CD14-positive monocyte (primary cell): ENCODE data around the gene SLCO2B1. TPM values are rescaled to one million over a fixed set of nuclear protein-coding genes. Genes with fewer than 3 reads are reported as not detected.

ENCODE experiments used
- DNase-seq, 3 donors: peaks; one replicate each; pipeline ENCODE4 v3.0.0-alpha.2; 2011 to 2022
- H2AFZ ChIP-seq: 2 replicates; pipeline ENCODE4 v1.6.0; 2012; ENCODE audit warnings: mild to moderate bottlenecking, low read depth, low read length, inconsistent platforms; ENCODE audit not compliant: insufficient read depth, poor library complexity, severe bottlenecking
- H3K27ac ChIP-seq, 2 donors: 1 replicate in 1 of 2; 2 replicates in 1 of 2; pipeline ENCODE4 v1.5.1; 2012 to 2013; ENCODE audit warnings: low read length in 2 of 2, control low read depth in 1 of 2, inconsistent platforms in 1 of 2, low read depth in 1 of 2, mild to moderate bottlenecking in 1 of 2
- H3K27me3 ChIP-seq, 2 donors: one replicate each; pipeline versions ENCODE4 v1.6.0 to v1.6.1; 2011 to 2013; ENCODE audit warnings: low read length in 2 of 2; ENCODE audit not compliant: control insufficient read depth in 2 of 2, insufficient read depth in 2 of 2
- H3K36me3 ChIP-seq, 2 donors: replicated peaks in 1 of 2; 1 replicate in 1 of 2; 2 replicates in 1 of 2; pipeline versions ENCODE4 v1.5.1 to v1.6.1; 2012 to 2013; ENCODE audit warnings: low read length in 2 of 2, control low read depth in 1 of 2, inconsistent platforms in 1 of 2, mild to moderate bottlenecking in 1 of 2; ENCODE audit not compliant: insufficient read depth in 2 of 2, control insufficient read depth in 1 of 2
- H3K4me1 ChIP-seq, 2 donors: 1 replicate in 1 of 2; 2 replicates in 1 of 2; pipeline versions ENCODE4 v1.5.1 to v1.6.1; 2012 to 2013; ENCODE audit warnings: low read length in 2 of 2, control low read depth in 1 of 2, inconsistent platforms in 1 of 2, mild to moderate bottlenecking in 1 of 2, moderate library complexity in 1 of 2; ENCODE audit not compliant: insufficient read depth in 2 of 2, control insufficient read depth in 1 of 2
- H3K4me2 ChIP-seq: replicated peaks from 2 replicates; pipeline ENCODE3; 2012; ENCODE audit warnings: low read length, moderate library complexity, mild to moderate bottlenecking; ENCODE audit not compliant: poor library complexity, severe bottlenecking; ENCODE audit errors: extremely low read depth
- H3K4me3 ChIP-seq, 3 experiments: fragments of 200-600 bp in 1 of 3; sonication (generic) in 1 of 3; replicated peaks in 1 of 3; 1 replicate in 2 of 3; 2 replicates in 1 of 3; pipeline ENCODE4 v1.5.1; 2011 to 2013; ENCODE audit warnings: low read length in 3 of 3, mild to moderate bottlenecking in 3 of 3, control low read depth in 2 of 3, low read depth in 2 of 3, inconsistent platforms in 1 of 3, moderate library complexity in 1 of 3
- H3K79me2 ChIP-seq: 2 replicates; pipeline ENCODE4 v1.6.0; 2012; ENCODE audit warnings: mild to moderate bottlenecking, control low read depth, inconsistent platforms, low read length, moderate library complexity; ENCODE audit not compliant: insufficient read depth
- H3K9ac ChIP-seq: 2 replicates; pipeline ENCODE4 v1.6.0; 2017; ENCODE audit warnings: low read length, mild to moderate bottlenecking; ENCODE audit not compliant: insufficient read depth, poor library complexity, severe bottlenecking
- H3K9me3 ChIP-seq, 2 donors: replicated peaks in 1 of 2; 1 replicate in 1 of 2; 2 replicates in 1 of 2; pipeline versions ENCODE4 v1.5.1 to v1.6.1; 2012 to 2013; ENCODE audit warnings: low read length in 2 of 2, control low read depth in 1 of 2; ENCODE audit not compliant: control insufficient read depth in 1 of 2, insufficient read depth in 1 of 2
- H4K20me1 ChIP-seq: 2 replicates; pipeline ENCODE4 v1.6.0; 2012; ENCODE audit warnings: mild to moderate bottlenecking, low read length, control low read depth, moderate library complexity; ENCODE audit not compliant: insufficient read depth
- H3K27ac Mint-ChIP-seq, 7 donors: one replicate each; pipeline ENCODE4 v1.8.0; 2020; ENCODE audit warnings: mild to moderate bottlenecking in 7 of 7, mixed read lengths in 7 of 7, moderate library complexity in 6 of 7, inconsistent platforms in 2 of 7
- H3K27me3 Mint-ChIP-seq, 3 donors: one replicate each; pipeline ENCODE4 v1.8.0; 2021 to 2022; ENCODE audit warnings: low read depth in 3 of 3, mild to moderate bottlenecking in 3 of 3, mixed read lengths in 3 of 3, moderate library complexity in 3 of 3, inconsistent platforms in 1 of 3
- H3K36me3 Mint-ChIP-seq, 2 donors: one replicate each; pipeline ENCODE4 v1.8.0; 2020; ENCODE audit warnings: mixed read lengths in 2 of 2, inconsistent platforms in 1 of 2, mild to moderate bottlenecking in 1 of 2
- H3K4me1 Mint-ChIP-seq: one replicate; pipeline ENCODE4 v1.8.0; 2020; ENCODE audit warnings: mild to moderate bottlenecking, mixed read lengths
- H3K4me3 Mint-ChIP-seq, 2 donors: one replicate each; pipeline ENCODE4 v1.8.0; 2020; ENCODE audit warnings: mild to moderate bottlenecking in 2 of 2, mixed read lengths in 2 of 2, moderate library complexity in 1 of 2
- H3K9me3 Mint-ChIP-seq, 7 donors: one replicate each; pipeline ENCODE4 v1.8.0; 2020 to 2022; ENCODE audit warnings: mixed read lengths in 7 of 7, mild to moderate bottlenecking in 6 of 7, moderate library complexity in 6 of 7, inconsistent platforms in 2 of 7
- WGBS: methylation state at CpG from one replicate; pipeline ENCODE4 v1.1.5; 2013; ENCODE audit warnings: missing lambda C conversion rate; ENCODE audit not compliant: insufficient coverage; 5-methylcytosine and 5-hydroxymethylcytosine counted together
- intact Hi-C, 2 donors: fragments of 100-400 bp; cut with micrococcal nuclease; formaldehyde crosslinking; loops; one replicate each; pipeline versions ENCODE4 v1.15.0 to v1.15.1; 2023
- polyA plus RNA-seq, 3 donors: library from polyadenylated mRNA; depleted of rRNA in 1 of 3; unstranded in 2 of 3; stranded (reverse) in 1 of 3; fragments of 300-500 nt in 2 of 3; fragments of >200 nt in 1 of 3; fragmentation: Illumina TruSeq in 2 of 3; gene quantifications; 1 replicate in 2 of 3; 2 replicates in 1 of 3; pipeline ENCODE4 v1.2.3, GENCODE V29; 2012 to 2021
- TF ChIP-seq, protein P1 (sequence below): fragments of 200-600 bp; IDR thresholded peaks from one replicate; pipeline ENCODE4 v1.8.0; 2022; ENCODE audit warnings: antibody characterized with exemption, mild to moderate bottlenecking

The SLCO2B1 gene
- polyA plus RNA-seq, 3 donors = 0.13 to 0.47 TPM; not detected in 1

- intact Hi-C loops = no loop called here
- H3K4me2 ChIP-seq = no peak overlapping the region
- no peaks in the 10 kb centered on the region for H3K79me2 ChIP-seq
- no peak for DNase-seq
- 91% methylated on average over 3 of the region's 4 CpGs for WGBS
- H3K4me3 ChIP-seq = no peak overlapping the region
- H3K4me3 Mint-ChIP-seq = no peak overlapping the region
- H3K27me3 ChIP-seq = no peaks in the 10 kb centered on the region
- no peaks in the 10 kb centered on the region for H4K20me1 ChIP-seq
- peaks cover 2 to 12% (median 10%) of the 10 kb centered on the region in 3 donors for H3K27me3 Mint-ChIP-seq
- no peak overlapping the region for H3K9ac ChIP-seq
- TF ChIP-seq, protein P1, sequence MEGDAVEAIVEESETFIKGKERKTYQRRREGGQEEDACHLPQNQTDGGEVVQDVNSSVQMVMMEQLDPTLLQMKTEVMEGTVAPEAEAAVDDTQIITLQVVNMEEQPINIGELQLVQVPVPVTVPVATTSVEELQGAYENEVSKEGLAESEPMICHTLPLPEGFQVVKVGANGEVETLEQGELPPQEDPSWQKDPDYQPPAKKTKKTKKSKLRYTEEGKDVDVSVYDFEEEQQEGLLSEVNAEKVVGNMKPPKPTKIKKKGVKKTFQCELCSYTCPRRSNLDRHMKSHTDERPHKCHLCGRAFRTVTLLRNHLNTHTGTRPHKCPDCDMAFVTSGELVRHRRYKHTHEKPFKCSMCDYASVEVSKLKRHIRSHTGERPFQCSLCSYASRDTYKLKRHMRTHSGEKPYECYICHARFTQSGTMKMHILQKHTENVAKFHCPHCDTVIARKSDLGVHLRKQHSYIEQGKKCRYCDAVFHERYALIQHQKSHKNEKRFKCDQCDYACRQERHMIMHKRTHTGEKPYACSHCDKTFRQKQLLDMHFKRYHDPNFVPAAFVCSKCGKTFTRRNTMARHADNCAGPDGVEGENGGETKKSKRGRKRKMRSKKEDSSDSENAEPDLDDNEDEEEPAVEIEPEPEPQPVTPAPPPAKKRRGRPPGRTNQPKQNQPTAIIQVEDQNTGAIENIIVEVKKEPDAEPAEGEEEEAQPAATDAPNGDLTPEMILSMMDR = no peak
- H3K27ac Mint-ChIP-seq = no peak overlapping the region
- H3K27ac ChIP-seq = no peak overlapping the region
- H3K9me3 Mint-ChIP-seq = peaks cover 0 to 10% (median 2%) of the 10 kb centered on the region in 7 donors
- no peaks in the 10 kb centered on the region for H3K36me3 ChIP-seq
- peaks cover 2% of the 10 kb centered on the region for H3K4me1 Mint-ChIP-seq
- no peaks in the 10 kb centered on the region for H3K9me3 ChIP-seq
- no peak overlapping the region for H2AFZ ChIP-seq
- H3K36me3 Mint-ChIP-seq = no peaks in the 10 kb centered on the region
- H3K4me1 ChIP-seq = no peaks in the 10 kb centered on the region
Measured at GRCh38 chr11:75158696-75159150, 7.8 kb downstream of the SLCO2B1 start.

- no peak overlapping the region for H3K9ac ChIP-seq
- no peaks in the 10 kb centered on the region for H3K36me3 Mint-ChIP-seq
- H2AFZ ChIP-seq = no peak overlapping the region
- no peaks in the 10 kb centered on the region for H4K20me1 ChIP-seq
- H3K27ac Mint-ChIP-seq = no peak overlapping the region
- no peaks in the 10 kb centered on the region for H3K79me2 ChIP-seq
- peaks cover 2% of the 10 kb centered on the region for H3K4me1 Mint-ChIP-seq
- no peak for DNase-seq
- WGBS = 96% methylated on average over 16 of the region's 17 CpGs
- no peaks in the 10 kb centered on the region for H3K9me3 ChIP-seq
- H3K4me2 ChIP-seq = no peak overlapping the region
- H3K4me1 ChIP-seq = no peaks in the 10 kb centered on the region
- TF ChIP-seq, protein P1 = no peak
- H3K4me3 ChIP-seq = no peak overlapping the region
- H3K4me3 Mint-ChIP-seq = no peak overlapping the region
- H3K27me3 ChIP-seq = no peaks in the 10 kb centered on the region
- intact Hi-C loops = no loop called here
- H3K9me3 Mint-ChIP-seq = peaks cover 0 to 10% (median 2%) of the 10 kb centered on the region in 7 donors
- H3K36me3 ChIP-seq = no peaks in the 10 kb centered on the region
- no peak overlapping the region for H3K27ac ChIP-seq
- peaks cover 2 to 14% (median 13%) of the 10 kb centered on the region in 3 donors for H3K27me3 Mint-ChIP-seq
Measured at GRCh38 chr11:75159151-75159953, 8.4 kb downstream of the SLCO2B1 start.
